ENCODE measurements around the gene CYP2D6.

DNA sequence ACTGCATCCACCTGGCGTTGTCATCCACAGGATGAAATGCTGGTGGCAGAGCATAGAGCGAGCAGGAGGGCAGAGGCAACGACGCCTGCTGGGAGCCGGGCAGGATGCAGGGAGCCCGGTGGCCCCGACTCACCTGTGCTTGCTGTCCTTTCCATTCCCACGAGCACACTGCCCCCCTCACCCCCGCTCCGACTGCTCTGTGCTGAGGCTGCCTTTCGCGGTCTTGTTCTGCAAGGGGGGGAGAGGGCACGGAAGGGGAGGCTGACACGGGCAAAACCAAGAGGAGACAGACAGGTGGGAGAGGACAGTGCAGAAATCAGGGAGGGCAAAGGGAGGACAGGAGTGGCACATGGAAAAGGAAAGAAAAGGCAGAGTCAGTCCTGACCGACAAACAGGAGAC is 37.9 kb upstream of the CYP2D6 start:
- TF ChIP-seq TCF12 (IDR thresholded peaks at IDR 0.05; ENCODE audit: low read depth, low read length) (no peak), POLR2A (IDR thresholded peaks at IDR 0.05; ENCODE audit: control extremely low read depth in 1 of 2, low read depth in 2 of 2, low read length in 2 of 2) (no peak), HDAC6 (IDR thresholded peaks at IDR 0.05; ENCODE audit: low read depth, low read length) (no peak), YY1 (IDR thresholded peaks at IDR 0.05; ENCODE audit: low read depth, low read length) (no peak), EP300 (IDR thresholded peaks at IDR 0.05; ENCODE audit: borderline replicate concordance in 1 of 2, low read depth in 2 of 2, low read length in 2 of 2) (no peak), BRCA1 (IDR thresholded peaks at IDR 0.05; ENCODE audit: low read depth, low read length) (no peak), GABPA (IDR thresholded peaks at IDR 0.05; ENCODE audit: borderline replicate concordance, insufficient read depth, low read length) (no peak), RAD21 (IDR thresholded peaks at IDR 0.05 in 1 of 2, conservative IDR thresholded peaks at IDR 0.05 in 1 of 2; ENCODE audit: low read depth in 2 of 2, low read length in 2 of 2) (no peak), EZH2 (IDR thresholded peaks at IDR 0.05; ENCODE audit: low read depth, low read length, severe bottlenecking) (no peak), JUND (IDR thresholded peaks at IDR 0.05; ENCODE audit: low read length) (no peak)
- TF ChIP-seq, protein P1, sequence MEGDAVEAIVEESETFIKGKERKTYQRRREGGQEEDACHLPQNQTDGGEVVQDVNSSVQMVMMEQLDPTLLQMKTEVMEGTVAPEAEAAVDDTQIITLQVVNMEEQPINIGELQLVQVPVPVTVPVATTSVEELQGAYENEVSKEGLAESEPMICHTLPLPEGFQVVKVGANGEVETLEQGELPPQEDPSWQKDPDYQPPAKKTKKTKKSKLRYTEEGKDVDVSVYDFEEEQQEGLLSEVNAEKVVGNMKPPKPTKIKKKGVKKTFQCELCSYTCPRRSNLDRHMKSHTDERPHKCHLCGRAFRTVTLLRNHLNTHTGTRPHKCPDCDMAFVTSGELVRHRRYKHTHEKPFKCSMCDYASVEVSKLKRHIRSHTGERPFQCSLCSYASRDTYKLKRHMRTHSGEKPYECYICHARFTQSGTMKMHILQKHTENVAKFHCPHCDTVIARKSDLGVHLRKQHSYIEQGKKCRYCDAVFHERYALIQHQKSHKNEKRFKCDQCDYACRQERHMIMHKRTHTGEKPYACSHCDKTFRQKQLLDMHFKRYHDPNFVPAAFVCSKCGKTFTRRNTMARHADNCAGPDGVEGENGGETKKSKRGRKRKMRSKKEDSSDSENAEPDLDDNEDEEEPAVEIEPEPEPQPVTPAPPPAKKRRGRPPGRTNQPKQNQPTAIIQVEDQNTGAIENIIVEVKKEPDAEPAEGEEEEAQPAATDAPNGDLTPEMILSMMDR (IDR thresholded peaks at IDR 0.05; ENCODE audit: control extremely low read depth in 1 of 3, insufficient read depth in 1 of 3, low read depth in 1 of 3, low read length in 3 of 3), result no peak
- TF ChIP-seq, protein P2, sequence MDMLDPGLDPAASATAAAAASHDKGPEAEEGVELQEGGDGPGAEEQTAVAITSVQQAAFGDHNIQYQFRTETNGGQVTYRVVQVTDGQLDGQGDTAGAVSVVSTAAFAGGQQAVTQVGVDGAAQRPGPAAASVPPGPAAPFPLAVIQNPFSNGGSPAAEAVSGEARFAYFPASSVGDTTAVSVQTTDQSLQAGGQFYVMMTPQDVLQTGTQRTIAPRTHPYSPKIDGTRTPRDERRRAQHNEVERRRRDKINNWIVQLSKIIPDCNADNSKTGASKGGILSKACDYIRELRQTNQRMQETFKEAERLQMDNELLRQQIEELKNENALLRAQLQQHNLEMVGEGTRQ (IDR thresholded peaks at IDR 0.05; ENCODE audit: low read length), result no peak
- TF ChIP-seq, protein P3, sequence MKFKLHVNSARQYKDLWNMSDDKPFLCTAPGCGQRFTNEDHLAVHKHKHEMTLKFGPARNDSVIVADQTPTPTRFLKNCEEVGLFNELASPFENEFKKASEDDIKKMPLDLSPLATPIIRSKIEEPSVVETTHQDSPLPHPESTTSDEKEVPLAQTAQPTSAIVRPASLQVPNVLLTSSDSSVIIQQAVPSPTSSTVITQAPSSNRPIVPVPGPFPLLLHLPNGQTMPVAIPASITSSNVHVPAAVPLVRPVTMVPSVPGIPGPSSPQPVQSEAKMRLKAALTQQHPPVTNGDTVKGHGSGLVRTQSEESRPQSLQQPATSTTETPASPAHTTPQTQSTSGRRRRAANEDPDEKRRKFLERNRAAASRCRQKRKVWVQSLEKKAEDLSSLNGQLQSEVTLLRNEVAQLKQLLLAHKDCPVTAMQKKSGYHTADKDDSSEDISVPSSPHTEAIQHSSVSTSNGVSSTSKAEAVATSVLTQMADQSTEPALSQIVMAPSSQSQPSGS (IDR thresholded peaks at IDR 0.05; ENCODE audit: low read length), result no peak

Data from H1 (cell line).